CD4-positive, alpha-beta T cell (primary cell): Measurements from ENCODE around the gene TSC22D3. TPM values are rescaled to one million over a fixed set of nuclear protein-coding genes. Genes with fewer than 3 reads are reported as not detected.

Experiments
- ATAC-seq: fragments of 200-7000 bp; cut with Tn5 transposase; one replicate; pipeline ENCODE4 v1.10.0; 2022; ENCODE audit warnings: mild to moderate bottlenecking; ENCODE audit not compliant: poor library complexity
- CTCF ChIA-PET: fragments of 350-600 bp; sonication (Branson Sonifier 250); formaldehyde crosslinking; loops from one replicate; lab custom pipeline; 2021; ENCODE audit warnings: antibody characterized with exemption, inconsistent platforms; lab: Charles Lee
- POLR2A ChIA-PET: fragments of 350-600 bp; sonication (Branson Sonifier 250); formaldehyde crosslinking; loops from one replicate; lab custom pipeline; 2021; ENCODE audit warnings: antibody characterized with exemption, inconsistent platforms; lab: Charles Lee
- DNase-seq, 14 experiments: peaks; one replicate each; pipeline ENCODE4 v3.0.0-alpha.2; 2013 to 2020; ENCODE audit warnings: mixed read lengths in 2 of 14
- H3K27ac ChIP-seq, 2 donors: one replicate each; pipeline versions ENCODE4 v1.5.1 to v1.7.0; 2013; ENCODE audit warnings: low read length in 2 of 2, low read depth in 1 of 2, mild to moderate bottlenecking in 1 of 2
- H3K27me3 ChIP-seq, 2 experiments: 1 replicate in 1 of 2; 2 replicates in 1 of 2; pipeline versions ENCODE4 v1.6.1 to v1.7.0; 2013; ENCODE audit warnings: low read length in 2 of 2, control low read depth in 1 of 2, mild to moderate bottlenecking in 1 of 2, moderate library complexity in 1 of 2; ENCODE audit not compliant: insufficient read depth in 2 of 2, control insufficient read depth in 1 of 2
- H3K36me3 ChIP-seq: one replicate; pipeline ENCODE4 v1.6.1; 2013; ENCODE audit warnings: low read length, control low read depth; ENCODE audit not compliant: insufficient read depth
- H3K4me1 ChIP-seq: one replicate; pipeline ENCODE4 v1.6.1; 2013; ENCODE audit warnings: low read length, control low read depth; ENCODE audit not compliant: insufficient read depth
- H3K4me3 ChIP-seq: one replicate; pipeline ENCODE4 v1.5.1; 2013; ENCODE audit warnings: mild to moderate bottlenecking, low read length, moderate library complexity
- H3K9me3 ChIP-seq, 2 experiments: 1 replicate in 1 of 2; 2 replicates in 1 of 2; pipeline versions ENCODE4 v1.6.1 to v1.7.0; 2013; ENCODE audit warnings: low read length in 2 of 2, mild to moderate bottlenecking in 2 of 2, control low read depth in 1 of 2, moderate library complexity in 1 of 2; ENCODE audit not compliant: control insufficient read depth in 1 of 2, insufficient read depth in 1 of 2
- H3K27ac Mint-ChIP-seq: one replicate; pipeline ENCODE4 v1.8.0; 2020; ENCODE audit warnings: mixed read lengths
- H3K27me3 Mint-ChIP-seq: one replicate; pipeline ENCODE4 v1.8.0; 2021; ENCODE audit warnings: mixed read lengths
- H3K36me3 Mint-ChIP-seq: one replicate; pipeline ENCODE4 v1.8.0; 2021; ENCODE audit warnings: low read depth, mixed read lengths
- H3K4me1 Mint-ChIP-seq: one replicate; pipeline ENCODE4 v1.8.0; 2021; ENCODE audit warnings: low read depth, mixed read lengths
- H3K4me3 Mint-ChIP-seq: one replicate; pipeline ENCODE4 v1.8.0; 2020; ENCODE audit warnings: mild to moderate bottlenecking, mixed read lengths
- H3K9me3 Mint-ChIP-seq: one replicate; pipeline ENCODE4 v1.8.0; 2020; ENCODE audit warnings: mixed read lengths
- CTCF ChIP-seq: fragments of 200-600 bp; IDR thresholded peaks from one replicate; pipeline ENCODE4 v1.8.0; 2022; ENCODE audit warnings: antibody characterized with exemption, mild to moderate bottlenecking
- intact Hi-C, 2 experiments: fragments of 100-400 bp; cut with DNase I in 1 of 2; cut with micrococcal nuclease in 1 of 2; formaldehyde crosslinking; loops; one replicate each; pipeline versions ENCODE4 v1.15.1 to v1.9.0; 2023 to 2025; cut with DNase I, micrococcal nuclease
- total RNA-seq, 174 experiments: library from RNA in 2 of 174; stranded (reverse) in 2 of 174; gene quantifications; one replicate each; pipeline ENCODE4 v1.2.3 and lab custom pipeline; 2021 to 2026

The TSC22D3 gene
- total RNA-seq, 2 experiments from 2014 or later, result 3,132 to 3,144 TPM

GRCh38 chrX:107715331-107716117 is 60.1 kb downstream of the TSC22D3 start:
- Histone ChIP-seq H3K4me1 (peaks cover 67% of the 10 kb centered on the region), H3K27me3 (no peaks in the 10 kb centered on the region), H3K4me3 (peak overlapping the region; percentile 98), H3K36me3 (peaks cover 29% of the 10 kb centered on the region), H3K27ac (peak overlapping the region; percentile 91 to 99), H3K9me3 (no peaks in the 10 kb centered on the region)
- H3K4me3 Mint-ChIP-seq, result peak overlapping the region; percentile 97
- no peaks in the 10 kb centered on the region for H3K9me3 Mint-ChIP-seq
- POLR2A ChIA-PET, result interaction anchor here (1.1 to 14.7 kb wide), 11 partner anchors 9 to 376 kb away, joined by 3 to 754 read pairs (median 12); partner anchors contain the start of genes ATG4A, NCBP2L, PRPS1 and PSMD10
- intact Hi-C loops, result loop anchor here in 1 of 2 experiments (5.0 kb wide), 1 partner anchor 58 kb away; no protein-coding TSS in a partner anchor
- peak overlapping the region; percentile 99 for H3K27ac Mint-ChIP-seq
- no peak for TF ChIP-seq CTCF
- H3K4me1 Mint-ChIP-seq, result peaks cover 65% of the 10 kb centered on the region
- peaks cover 4% of the 10 kb centered on the region for H3K27me3 Mint-ChIP-seq
- ATAC-seq (no peak), DNase-seq (peak in 8 of 14 experiments; percentile 5 to 44 (median 29))
- peaks cover 55% of the 10 kb centered on the region for H3K36me3 Mint-ChIP-seq
- CTCF ChIA-PET, result interaction anchor here (1.0 to 15.2 kb wide), 5 partner anchors 15 to 111 kb away, joined by 3 to 261 read pairs (median 9); partner anchors contain the start of genes NCBP2L and TSC22D3

GRCh38 chrX:107714206-107714891 is 61.2 kb downstream of the TSC22D3 start:
- TF ChIP-seq CTCF, result no peak
- DNase-seq (peak in 7 of 14 experiments; percentile 10 to 58 (median 37)), ATAC-seq (peak; percentile 3)
- H3K36me3 ChIP-seq, result peaks cover 29% of the 10 kb centered on the region
- Mint-ChIP-seq H3K27me3 (peaks cover 4% of the 10 kb centered on the region), H3K4me1 (peaks cover 73% of the 10 kb centered on the region), H3K4me3 (peak overlapping the region; percentile 97), H3K27ac (peak overlapping the region; percentile 99), H3K9me3 (no peaks in the 10 kb centered on the region), H3K36me3 (peaks cover 55% of the 10 kb centered on the region)
- ChIA-PET POLR2A (interaction anchor here (1.1 to 14.7 kb wide), 7 partner anchors 12 to 377 kb away, joined by 3 to 754 read pairs (median 5); partner anchors contain the start of genes ATG4A, NCBP2L, PRPS1 and PSMD10), CTCF (interaction anchor here (1.0 to 15.2 kb wide), 4 partner anchors 8 to 63 kb away, joined by 3 to 261 read pairs (median 6); partner anchors contain the start of gene NCBP2L)
- H3K27me3 ChIP-seq, result no peaks in the 10 kb centered on the region
- H3K9me3 ChIP-seq, result no peaks in the 10 kb centered on the region
- H3K4me1 ChIP-seq, result peaks cover 73% of the 10 kb centered on the region
- H3K4me3 ChIP-seq, result peak overlapping the region; percentile 98
- peak overlapping the region; percentile 91 to 99 for H3K27ac ChIP-seq
- intact Hi-C loops, result no loop called here
